GM23248 (cell line): ENCODE results near the gene SNX18. TPM values are rescaled to one million over a fixed set of nuclear protein-coding genes. Genes with fewer than 3 reads are reported as not detected.

Experiments
- DNase-seq: peaks from one replicate; pipeline ENCODE4 v3.0.0-alpha.2; 2015
- H2AFZ ChIP-seq: fragments of 200-600 bp; sonication (generic); 2 replicates; pipeline ENCODE4 v1.6.1; 2016; ENCODE audit warnings: antibody characterized with exemption
- H3F3A ChIP-seq: fragments of 200-600 bp; sonication (generic); 2 replicates; pipeline ENCODE4 v1.6.1; 2016; ENCODE audit warnings: mild to moderate bottlenecking, antibody characterized with exemption, mixed run types; ENCODE audit not compliant: insufficient read depth
- H3K27ac ChIP-seq: fragments of 200-600 bp; sonication (generic); 2 replicates; pipeline ENCODE4 v1.5.1; 2016; ENCODE audit warnings: mild to moderate bottlenecking
- H3K27me3 ChIP-seq: fragments of 200-600 bp; sonication (generic); replicated peaks from 2 replicates; pipeline ENCODE4 v1.6.1; 2016; ENCODE audit warnings: mild to moderate bottlenecking; ENCODE audit not compliant: insufficient read depth
- H3K36me3 ChIP-seq: fragments of 200-600 bp; sonication (generic); 2 replicates; pipeline ENCODE4 v1.6.1; 2016; ENCODE audit warnings: low read depth, mild to moderate bottlenecking
- H3K4me1 ChIP-seq: fragments of 200-600 bp; sonication (generic); 2 replicates; pipeline ENCODE4 v1.6.1; 2016; ENCODE audit warnings: mild to moderate bottlenecking; ENCODE audit not compliant: insufficient read depth
- H3K4me2 ChIP-seq: fragments of 200-600 bp; sonication (generic); one replicate; pipeline ENCODE4 v1.6.1; 2016; ENCODE audit warnings: mild to moderate bottlenecking; ENCODE audit not compliant: unreplicated experiment
- H3K4me3 ChIP-seq: fragments of 200-600 bp; sonication (generic); 2 replicates; pipeline ENCODE4 v1.5.1; 2016; ENCODE audit warnings: mild to moderate bottlenecking
- H3K79me2 ChIP-seq: fragments of 200-600 bp; sonication (generic); 2 replicates; pipeline ENCODE4 v1.6.1; 2016; ENCODE audit warnings: mild to moderate bottlenecking; ENCODE audit not compliant: insufficient read depth
- H3K9ac ChIP-seq: fragments of 200-600 bp; sonication (generic); 2 replicates; pipeline ENCODE4 v1.6.1; 2016; ENCODE audit warnings: mild to moderate bottlenecking
- H3K9me2 ChIP-seq: fragments of 200-600 bp; sonication (generic); 2 replicates; pipeline ENCODE4 v1.6.1; 2016; ENCODE audit warnings: mixed run types, mild to moderate bottlenecking, moderate library complexity; ENCODE audit not compliant: insufficient read depth
- H3K9me3 ChIP-seq: fragments of 200-600 bp; sonication (generic); one replicate; pipeline ENCODE4 v1.6.1; 2017; ENCODE audit warnings: low read depth
- H4K20me1 ChIP-seq: fragments of 200-600 bp; sonication (generic); 2 replicates; pipeline ENCODE4 v1.6.0; 2016; ENCODE audit not compliant: insufficient read depth
- EZH2 ChIP-seq: fragments of 200-600 bp; sonication (generic); IDR thresholded peaks from 2 replicates; pipeline ENCODE4 v1.6.1; 2018; ENCODE audit warnings: antibody characterized with exemption, mild to moderate bottlenecking; ENCODE audit not compliant: insufficient read depth, poor library complexity, severe bottlenecking
- EZH2phosphoT487 ChIP-seq: fragments of 200-600 bp; sonication (generic); IDR thresholded peaks from 2 replicates; pipeline ENCODE4 v1.6.1; 2018; ENCODE audit warnings: antibody characterized with exemption, moderate library complexity, mild to moderate bottlenecking, low read depth; ENCODE audit not compliant: insufficient read depth
- WGBS, 2 experiments: methylation state at CpG; one replicate each; pipeline ENCODE4 v1.1.6; 2015 to 2017; ENCODE audit warnings: low lambda C conversion rate in 2 of 2, low coverage in 1 of 2; ENCODE audit errors: missing lambda C conversion rate in 2 of 2; 5-methylcytosine and 5-hydroxymethylcytosine counted together
- in situ Hi-C: fragments of 300-500 bp; cut with MboI; formaldehyde crosslinking; loops from 2 replicates; pipeline ENCODE4 v1.15.0; 2020
- polyA plus RNA-seq: library from polyadenylated mRNA; unstranded; fragments of >200 nt; fragmentation: Nextera tagmentation; extraction: Ambion mirVana; gene quantifications from 2 replicates; pipeline ENCODE4 v1.2.1, GENCODE V29; 2016
- total RNA-seq: library from RNA; depleted of rRNA; stranded (reverse); fragments of >200 nt; shearing (Covaris generic); gene quantifications from 2 replicates; pipeline ENCODE4 v1.2.3, GENCODE V29; 2014; rRNA removed

Gene SNX18
- total RNA-seq: 74.4 and 77.3 TPM in 2 replicates
- 13.5 and 14.2 TPM in 2 replicates for polyA plus RNA-seq

GRCh38 chr5:54517512-54518145 lies at the start of gene SNX18:
SNX18 (plus strand) TSS chr5:54517759; CDS start chr5:54517953, 194 bp downstream.
- H3K4me2 ChIP-seq: peak within 1 kb of the TSS; percentile 98
- H3K9ac ChIP-seq: peak within 1 kb of the TSS; percentile 73
- peak within 1 kb of the TSS; percentile 98 for H3K4me3 ChIP-seq
- TF ChIP-seq EZH2 (no peak), EZH2phosphoT487 (no peak)
- no peaks in the 10 kb centered on the region for H3K9me3 ChIP-seq
- peak; percentile 97 for DNase-seq
- peaks cover 40% of the 10 kb centered on the region for H3K4me1 ChIP-seq
- H3K79me2 ChIP-seq: peaks cover 49% of the 10 kb centered on the region
- H3K36me3 ChIP-seq: no peaks in the 10 kb centered on the region
- no peaks in the 10 kb centered on the region for H3K27me3 ChIP-seq
- 1% methylated on average over 60 to 86 of the region's 88 CpGs for WGBS, 2 experiments
- in situ Hi-C loops: loop anchor here (10.0 kb wide), 2 partner anchors 347 to 637 kb away; no protein-coding TSS in a partner anchor
- no peaks in the 10 kb centered on the region for H4K20me1 ChIP-seq
- H3K9me2 ChIP-seq: no peaks in the 10 kb centered on the region
- peaks cover 46% of the 10 kb centered on the region for H3F3A ChIP-seq
- H3K27ac ChIP-seq: peak within 1 kb of the TSS; percentile 52
- peak within 1 kb of the TSS; percentile 85 for H2AFZ ChIP-seq

- Histone ChIP-seq H3K4me1 (peaks cover 24% of the 10 kb centered on the region), H3K4me2 (peak overlapping the region; percentile 87), H3K79me2 (no peaks in the 10 kb centered on the region), H3K27me3 (no peaks in the 10 kb centered on the region), H3K4me3 (peak overlapping the region; percentile 69), H2AFZ (peak overlapping the region; percentile 89), H3K9me3 (no peaks in the 10 kb centered on the region), H4K20me1 (no peaks in the 10 kb centered on the region), H3K27ac (peak overlapping the region; percentile 61), H3K9ac (peak overlapping the region; percentile 63), H3F3A (peaks cover 27% of the 10 kb centered on the region), H3K9me2 (no peaks in the 10 kb centered on the region), H3K36me3 (no peaks in the 10 kb centered on the region)
- in situ Hi-C loops: no loop called here
- DNase-seq: peak; percentile 46
- 4 to 7% methylated on average over 2 of the region's 2 CpGs for WGBS, 2 experiments
- TF ChIP-seq EZH2 (no peak), EZH2phosphoT487 (no peak)
These were observed 47.9 kb upstream of the SNX18 start for GRCh38 chr5:54469622-54470021.

- H2AFZ ChIP-seq: peak overlapping the region; percentile 89
- no peaks in the 10 kb centered on the region for H3K9me2 ChIP-seq
- H3K27ac ChIP-seq: peak overlapping the region; percentile 61
- H4K20me1 ChIP-seq: no peaks in the 10 kb centered on the region
- no peaks in the 10 kb centered on the region for H3K9me3 ChIP-seq
- no peaks in the 10 kb centered on the region for H3K79me2 ChIP-seq
- peak overlapping the region; percentile 63 for H3K9ac ChIP-seq
- 1 to 2% methylated on average over 2 of the region's 2 CpGs for WGBS, 2 experiments
- no peak for TF ChIP-seq EZH2
- no peak for TF ChIP-seq EZH2phosphoT487
- peak overlapping the region; percentile 87 for H3K4me2 ChIP-seq
- H3K4me1 ChIP-seq: peaks cover 24% of the 10 kb centered on the region
- in situ Hi-C loops: no loop called here
- no peaks in the 10 kb centered on the region for H3K27me3 ChIP-seq
- H3F3A ChIP-seq: peaks cover 27% of the 10 kb centered on the region
- no peaks in the 10 kb centered on the region for H3K36me3 ChIP-seq
- H3K4me3 ChIP-seq: peak overlapping the region; percentile 69
- peak; percentile 72 for DNase-seq
These were observed 47.4 kb upstream of the SNX18 start for GRCh38 chr5:54470128-54470527.

- peaks cover 24% of the 10 kb centered on the region for H3K4me1 ChIP-seq
- no peaks in the 10 kb centered on the region for H4K20me1 ChIP-seq
- DNase-seq: peak; percentile 81
- no peaks in the 10 kb centered on the region for H3K27me3 ChIP-seq
- H3K4me2 ChIP-seq: peak overlapping the region; percentile 87
- H3K9me3 ChIP-seq: no peaks in the 10 kb centered on the region
- no peak for TF ChIP-seq EZH2
- TF ChIP-seq EZH2phosphoT487: no peak
- in situ Hi-C loops: no loop called here
- no peaks in the 10 kb centered on the region for H3K79me2 ChIP-seq
- peaks cover 27% of the 10 kb centered on the region for H3F3A ChIP-seq
- peak overlapping the region; percentile 61 for H3K27ac ChIP-seq
- H3K4me3 ChIP-seq: peak overlapping the region; percentile 69
- H3K9ac ChIP-seq: 0 out of 2 replicates have a peak overlapping the region, but pooled peaks have one; percentile 0
- H2AFZ ChIP-seq: no peak overlapping the region; the same call in 1 of the 2 replicates
- no peaks in the 10 kb centered on the region for H3K9me2 ChIP-seq
- WGBS, 2 experiments: 8 to 18% methylated on average over 1 of the region's 1 CpG
- no peaks in the 10 kb centered on the region for H3K36me3 ChIP-seq
These were observed 46.9 kb upstream of the SNX18 start for GRCh38 chr5:54470677-54471076.
